Gastrocnemius medialis (tissue), 4 donors: ENCODE measurements around the gene HDGF.

Experiments used
- CTCF ChIP-seq, 5 experiments: fragments of 450-650 bp in 3 of 5; fragments of 200-600 bp in 2 of 5; sonication (generic) in 2 of 5; IDR thresholded peaks in 4 of 5; conservative IDR thresholded peaks in 1 of 5; 1 replicate in 4 of 5; 2 replicates in 1 of 5; pipeline ENCODE4 v1.5.1; 2016 to 2019; ENCODE audit warnings: antibody characterized with exemption in 5 of 5, mild to moderate bottlenecking in 3 of 5, moderate library complexity in 3 of 5
- POLR2A ChIP-seq, 2 donors: fragments of 450-650 bp; IDR thresholded peaks; one replicate each; pipeline ENCODE4 v1.6.1; 2017; ENCODE audit warnings: antibody characterized with exemption in 2 of 2, mild to moderate bottlenecking in 2 of 2, moderate library complexity in 2 of 2

- TF ChIP-seq CTCF (IDR thresholded peaks at IDR 0.05 in 4 of 5, conservative IDR thresholded peaks at IDR 0.05 in 1 of 5) (no peak), POLR2A (IDR thresholded peaks at IDR 0.05) (no peak)
Observed at GRCh38 chr1:156785458-156785857, 34.0 kb upstream of the HDGF start.
